NOMO-1 treated with dmso at 0.1 percent for 144 hours (cell line): ENCODE results near the gene TMEM266.

Experiments
- DNase-seq: peaks from one replicate; lab custom pipeline; 2025; ENCODE audit not compliant: unreplicated experiment; lab: John Stamatoyannopoulos, UW

The TMEM266 gene

DNA sequence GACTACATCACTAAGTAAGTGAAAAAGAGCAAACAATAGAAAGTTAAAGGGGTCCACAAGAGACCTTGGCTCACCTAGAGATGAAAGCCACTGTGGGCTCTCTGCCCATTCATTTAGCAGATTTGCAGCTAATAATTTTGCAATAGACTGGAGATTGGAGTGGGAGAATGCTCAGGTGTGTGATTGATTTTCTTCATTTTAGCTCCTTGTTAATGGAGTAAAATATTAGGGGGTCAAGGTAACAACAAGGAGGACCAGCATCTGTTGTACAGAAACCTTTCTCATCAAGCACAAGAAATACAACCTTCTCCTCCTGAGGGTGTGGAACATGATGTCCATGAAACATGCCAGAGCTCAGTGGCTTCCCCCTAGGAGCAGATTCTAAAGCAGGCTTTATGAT, 63.2 kb downstream of the TMEM266 start:
- DNase-seq, result no peak

GRCh38 chr15:76127169-76127568, 67.4 kb downstream of the TMEM266 start:
- no peak for DNase-seq

DNA sequence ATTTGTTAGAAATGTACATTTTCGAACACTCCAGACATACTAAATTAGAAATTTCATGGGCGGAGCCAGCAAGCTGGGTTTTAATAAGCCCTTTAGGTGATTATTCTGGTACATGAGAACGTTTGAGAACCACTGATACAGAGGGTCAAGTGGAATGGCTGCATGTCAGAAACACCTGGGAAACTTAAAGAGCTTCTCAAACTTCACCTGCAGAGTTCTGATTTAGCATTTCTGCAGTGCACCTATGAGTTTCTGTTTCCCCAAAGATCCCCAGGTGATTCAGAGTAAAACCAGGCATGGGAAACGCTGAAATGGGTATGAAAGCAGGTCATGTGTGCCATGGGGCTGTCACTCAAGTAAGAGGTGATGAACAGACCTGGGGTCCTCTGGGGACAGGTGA, 68.1 kb downstream of the TMEM266 start:
- DNase-seq, result no peak

DNA sequence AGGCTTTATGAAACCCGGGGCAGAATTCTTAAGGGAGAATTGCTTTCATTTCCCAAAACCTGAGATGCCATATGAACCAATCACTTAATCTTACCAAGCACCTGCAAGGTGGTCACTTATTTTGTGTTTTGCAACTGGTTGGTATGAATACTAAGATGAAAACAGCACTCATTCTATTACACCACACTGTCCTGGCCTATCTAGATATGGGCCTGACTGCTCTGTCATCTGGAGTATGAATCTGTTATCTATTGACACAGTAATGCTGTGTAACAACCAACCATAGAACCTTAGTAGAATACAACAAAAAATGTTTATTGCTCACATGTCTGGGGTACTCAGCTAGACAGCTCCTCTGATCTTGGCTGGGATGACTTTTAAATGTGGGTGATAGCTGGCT, 74.8 kb downstream of the TMEM266 start:
- DNase-seq, result no peak

DNA sequence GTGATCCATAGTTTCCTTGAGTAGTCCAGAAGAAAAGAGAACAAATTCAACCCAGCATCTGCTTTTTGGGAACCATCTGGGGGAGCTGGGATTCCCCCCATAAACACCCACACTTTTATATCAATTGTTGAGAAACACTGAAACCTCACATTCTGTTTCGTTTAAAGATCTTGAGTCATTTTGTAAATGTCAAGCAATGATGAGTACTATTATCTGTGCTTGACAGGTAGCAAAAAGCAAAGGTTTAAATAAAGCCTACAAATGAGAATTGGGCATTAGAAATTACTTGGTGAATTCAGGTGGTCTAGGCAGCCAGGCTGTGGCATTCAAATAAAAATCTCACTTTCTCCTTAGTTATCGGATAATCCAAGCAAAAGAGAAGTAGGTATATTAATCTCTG, 75.7 kb downstream of the TMEM266 start:
- DNase-seq, result no peak

DNA sequence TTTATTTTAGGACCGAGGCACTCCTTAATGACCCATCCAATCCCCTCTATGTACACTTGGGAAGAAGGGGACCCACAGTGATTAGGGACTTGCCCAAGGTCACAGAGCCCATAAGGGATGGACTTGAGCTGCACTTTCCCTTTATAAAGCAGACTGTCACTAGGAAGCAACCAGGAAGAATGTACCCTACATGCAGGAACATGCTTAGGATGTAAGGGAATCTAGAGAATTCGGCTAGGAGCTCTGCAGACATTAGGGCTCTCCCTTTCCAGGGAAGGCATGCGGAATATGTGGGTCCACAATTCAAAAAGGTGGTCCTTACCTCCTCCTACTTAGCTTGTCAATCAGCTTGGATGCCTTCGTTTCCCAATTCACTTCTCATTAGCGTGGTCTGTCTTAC, 78.7 kb downstream of the TMEM266 start:
- no peak for DNase-seq

GRCh38 chr15:76139368-76140073, 79.7 kb downstream of the TMEM266 start:
- peak; percentile 42 for DNase-seq

DNA sequence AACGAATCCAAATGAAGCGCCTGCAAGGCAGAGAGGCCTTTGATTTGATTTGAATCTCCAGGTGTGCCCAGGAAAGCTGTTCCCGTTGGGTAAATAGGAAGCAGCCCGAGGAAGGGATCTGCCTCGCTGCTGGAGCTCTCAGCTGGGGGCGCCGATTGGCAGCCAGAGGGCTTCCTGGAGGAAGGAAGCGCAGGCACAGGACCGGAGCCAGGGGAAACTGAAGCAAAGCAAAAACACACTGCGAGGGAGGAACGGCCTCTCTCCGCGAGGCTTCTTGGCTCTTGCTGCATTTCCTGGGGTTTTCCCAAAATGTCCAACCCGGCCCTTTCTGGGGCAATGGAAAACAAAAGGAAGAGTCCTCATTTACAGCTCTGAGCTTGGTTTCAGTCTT, 80.3 kb downstream of the TMEM266 start:
- no peak for DNase-seq

DNA sequence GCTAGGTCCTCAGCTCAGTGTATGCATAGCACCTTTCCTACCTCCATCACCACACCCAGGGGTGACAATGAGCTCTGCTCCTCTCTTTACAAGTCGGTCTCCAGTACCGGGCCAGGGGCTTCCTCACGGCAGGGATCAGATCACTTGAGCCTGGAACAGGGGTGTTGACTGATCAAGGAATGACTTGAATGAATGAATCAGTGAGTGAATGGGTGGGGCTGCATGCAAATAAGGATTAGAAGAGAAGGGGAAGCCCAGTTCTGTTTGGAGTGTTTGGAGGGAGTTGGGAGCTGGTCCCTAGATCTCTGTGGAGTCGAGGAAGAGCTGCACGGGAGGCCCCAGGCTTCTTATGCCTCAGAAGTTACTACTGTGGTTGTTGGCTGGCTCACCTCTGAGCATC, 87.0 kb downstream of the TMEM266 start:
- no peak for DNase-seq

- DNase-seq, result no peak
These were observed 88.3 kb downstream of the TMEM266 start for GRCh38 chr15:76147906-76148570.

- no peak for DNase-seq
These were observed 89.6 kb downstream of the TMEM266 start for GRCh38 chr15:76149291-76149915.

GRCh38 chr15:76150513-76150912, 90.7 kb downstream of the TMEM266 start:
- DNase-seq, result peak; percentile 81

DNA sequence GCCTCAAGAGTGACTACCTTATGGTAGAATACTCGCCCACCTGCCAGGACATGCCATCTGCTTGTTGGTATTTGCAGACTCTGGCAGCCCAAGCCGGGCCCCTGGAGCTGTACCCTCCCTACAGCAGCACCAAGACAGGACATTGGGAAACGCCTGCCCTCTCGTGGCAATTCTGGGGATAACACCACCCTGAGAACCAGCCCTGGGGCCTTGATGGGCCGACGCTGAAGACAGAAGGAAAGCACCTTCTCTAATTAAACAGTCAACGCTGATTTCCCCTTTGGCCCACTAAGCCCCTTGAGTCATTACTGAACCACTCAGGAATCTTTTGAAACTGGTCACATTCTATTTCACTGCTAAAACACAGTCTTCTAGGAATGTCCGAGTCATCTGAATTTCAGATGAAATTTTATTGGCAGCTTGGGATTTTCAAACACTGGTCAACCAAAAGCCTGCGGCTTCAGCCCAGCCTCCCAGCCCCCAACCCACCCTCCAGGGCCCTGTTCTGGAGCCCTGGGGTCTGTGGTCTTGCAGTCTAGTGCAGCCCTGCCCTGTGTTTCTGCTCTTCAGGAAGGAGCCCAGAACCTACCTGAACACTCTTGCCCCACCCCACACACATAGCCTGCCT, 91.3 kb downstream of the TMEM266 start:
- DNase-seq, result peak; percentile 59

DNA sequence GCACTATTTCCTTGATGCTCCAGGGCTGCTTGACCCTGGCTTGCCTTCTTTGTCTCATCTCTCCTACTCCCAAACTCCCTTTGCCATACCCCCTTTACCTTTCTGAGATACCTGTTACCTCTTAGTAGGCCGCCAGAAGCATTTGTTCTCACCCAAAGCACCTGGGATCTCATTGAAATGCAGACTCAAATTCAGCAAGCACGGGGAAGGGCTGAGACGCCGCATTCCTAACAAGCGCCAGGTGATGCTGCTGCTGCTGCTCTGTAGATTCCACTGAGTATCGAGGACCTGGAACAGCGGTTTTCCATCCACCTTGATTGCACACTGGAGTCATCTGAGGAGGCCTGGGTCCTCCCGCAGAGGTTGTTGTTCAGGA, 91.8 kb downstream of the TMEM266 start:
- no peak for DNase-seq

DNA sequence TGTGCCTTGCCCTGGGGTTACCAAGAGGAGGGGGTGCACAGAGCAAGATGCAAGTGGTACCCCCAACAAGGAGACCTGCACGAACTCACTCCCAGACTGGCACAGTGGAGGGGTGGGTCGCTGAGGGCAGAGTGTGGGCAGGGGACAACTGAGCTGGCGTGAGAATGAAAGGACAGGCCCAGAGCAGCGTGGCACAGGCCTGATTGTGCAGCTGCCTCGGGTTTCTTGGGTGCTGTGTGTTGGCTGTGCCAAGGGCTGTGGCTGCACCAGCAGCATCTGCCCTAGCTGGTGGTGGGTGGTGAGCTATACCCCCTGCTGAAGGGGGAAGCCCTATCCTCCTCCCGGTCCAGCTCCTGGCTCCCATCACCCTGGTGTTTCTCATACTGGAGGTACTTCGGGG, 92.4 kb downstream of the TMEM266 start:
- DNase-seq, result no peak

GRCh38 chr15:76153241-76154197, 93.7 kb downstream of the TMEM266 start:
- DNase-seq, result no peak

DNA sequence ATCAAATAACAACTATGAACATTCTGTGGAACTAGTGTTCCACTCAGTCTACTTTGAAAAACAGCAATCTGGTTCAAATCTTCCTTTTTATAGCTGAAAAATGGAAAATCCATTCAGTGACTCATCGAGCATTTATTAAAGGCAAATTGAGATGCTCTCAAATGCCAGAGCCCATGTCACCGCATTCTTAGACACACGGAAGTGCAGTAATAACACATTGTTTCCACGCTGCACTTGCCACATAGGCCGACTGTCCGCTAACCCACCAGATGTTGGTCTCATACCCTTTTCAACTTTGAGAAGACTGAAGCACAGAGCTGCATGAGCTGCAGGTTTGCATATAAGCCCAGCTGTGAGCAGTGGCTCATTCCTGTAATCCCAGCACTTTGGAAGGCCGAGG, 95.9 kb downstream of the TMEM266 start:
- DNase-seq, result no peak

GRCh38 chr15:76158226-76158625, 98.4 kb downstream of the TMEM266 start:
- DNase-seq, result no peak

GRCh38 chr15:76158815-76159214, 99.0 kb downstream of the TMEM266 start:
- DNase-seq, result no peak

DNA sequence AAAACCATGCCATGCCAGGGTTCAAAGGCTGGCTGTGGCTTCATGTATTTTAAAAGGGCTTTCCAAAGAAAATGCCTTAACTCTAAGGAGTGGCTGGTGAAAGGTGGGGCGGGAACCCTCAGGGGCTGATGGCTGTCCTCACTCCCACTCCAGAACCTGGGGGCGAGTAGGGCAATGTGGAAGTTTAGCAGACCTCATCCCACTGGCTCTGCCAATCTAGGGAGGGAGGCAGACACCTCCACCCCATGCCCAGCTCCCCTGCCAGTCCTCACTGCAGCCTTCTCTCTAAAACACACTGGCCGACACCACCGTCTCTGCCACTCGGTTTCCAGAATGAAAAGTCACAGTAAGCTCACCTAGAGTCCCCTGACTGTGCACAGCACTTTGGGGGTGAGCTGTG, 99.5 kb downstream of the TMEM266 start:
- DNase-seq, result no peak
